NCI-H2196 (cell line): ENCODE measurements around the gene UBE2E3.

Experiments used
- DNase-seq: peaks from one replicate; lab custom pipeline; 2025; ENCODE audit not compliant: unreplicated experiment; lab: John Stamatoyannopoulos, UW

The UBE2E3 gene

GRCh38 chr2:180978903-180979748, 1.3 kb upstream of the UBE2E3 start:
- DNase-seq, result no peak

- no peak for DNase-seq
These were observed 678 bp upstream of the UBE2E3 start for GRCh38 chr2:180979749-180980105.

GRCh38 chr2:180980943-180981911, 822 bp downstream of the UBE2E3 start:
- DNase-seq, result no peak

GRCh38 chr2:180983468-180984242, 3.2 kb downstream of the UBE2E3 start:
- DNase-seq, result peak; percentile 52

GRCh38 chr2:180985771-180986395, 5.5 kb downstream of the UBE2E3 start:
- no peak for DNase-seq

- no peak for DNase-seq
These were observed 6.7 kb downstream of the UBE2E3 start for GRCh38 chr2:180987146-180987545.

GRCh38 chr2:180990337-180990736, 9.9 kb downstream of the UBE2E3 start:
- DNase-seq, result no peak

GRCh38 chr2:180990794-180991193, 10.4 kb downstream of the UBE2E3 start:
- DNase-seq, result no peak

- no peak for DNase-seq
These were observed 11.0 kb downstream of the UBE2E3 start for GRCh38 chr2:180991361-180991760.

GRCh38 chr2:180991820-180992219, 11.4 kb downstream of the UBE2E3 start:
- no peak for DNase-seq

GRCh38 chr2:180992994-180993393, 12.6 kb downstream of the UBE2E3 start:
- no peak for DNase-seq

- DNase-seq, result no peak
These were observed 19.0 kb downstream of the UBE2E3 start for GRCh38 chr2:180999274-180999964.

GRCh38 chr2:181004647-181005325, 24.4 kb downstream of the UBE2E3 start:
- DNase-seq, result peak; percentile 5

GRCh38 chr2:181005326-181005655, 24.9 kb downstream of the UBE2E3 start:
- DNase-seq, result no peak

GRCh38 chr2:181005809-181006208, 25.4 kb downstream of the UBE2E3 start:
- no peak for DNase-seq

GRCh38 chr2:181007086-181007837, 26.9 kb downstream of the UBE2E3 start:
- DNase-seq, result no peak

GRCh38 chr2:181008407-181008806, 28.0 kb downstream of the UBE2E3 start:
- no peak for DNase-seq

- DNase-seq, result no peak
These were observed 40.9 kb downstream of the UBE2E3 start for GRCh38 chr2:181021199-181021789.

- DNase-seq, result no peak
These were observed 42.2 kb downstream of the UBE2E3 start for GRCh38 chr2:181022652-181023051.
